ENCODE data around the gene GPR39. TPM values are rescaled to one million over a fixed set of nuclear protein-coding genes. Genes with fewer than 3 reads are reported as not detected.

Gene GPR39
- total RNA-seq, 4 donors from 2014 or later = 0.15 TPM; not detected in 3

GRCh38 chr2:132581591-132581990, 165.0 kb downstream of the GPR39 start:
- no peak for TF ChIP-seq POLR2A (IDR thresholded peaks at IDR 0.05)
- TF ChIP-seq, protein P1, sequence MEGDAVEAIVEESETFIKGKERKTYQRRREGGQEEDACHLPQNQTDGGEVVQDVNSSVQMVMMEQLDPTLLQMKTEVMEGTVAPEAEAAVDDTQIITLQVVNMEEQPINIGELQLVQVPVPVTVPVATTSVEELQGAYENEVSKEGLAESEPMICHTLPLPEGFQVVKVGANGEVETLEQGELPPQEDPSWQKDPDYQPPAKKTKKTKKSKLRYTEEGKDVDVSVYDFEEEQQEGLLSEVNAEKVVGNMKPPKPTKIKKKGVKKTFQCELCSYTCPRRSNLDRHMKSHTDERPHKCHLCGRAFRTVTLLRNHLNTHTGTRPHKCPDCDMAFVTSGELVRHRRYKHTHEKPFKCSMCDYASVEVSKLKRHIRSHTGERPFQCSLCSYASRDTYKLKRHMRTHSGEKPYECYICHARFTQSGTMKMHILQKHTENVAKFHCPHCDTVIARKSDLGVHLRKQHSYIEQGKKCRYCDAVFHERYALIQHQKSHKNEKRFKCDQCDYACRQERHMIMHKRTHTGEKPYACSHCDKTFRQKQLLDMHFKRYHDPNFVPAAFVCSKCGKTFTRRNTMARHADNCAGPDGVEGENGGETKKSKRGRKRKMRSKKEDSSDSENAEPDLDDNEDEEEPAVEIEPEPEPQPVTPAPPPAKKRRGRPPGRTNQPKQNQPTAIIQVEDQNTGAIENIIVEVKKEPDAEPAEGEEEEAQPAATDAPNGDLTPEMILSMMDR (IDR thresholded peaks at IDR 0.05 in 4 of 5, conservative IDR thresholded peaks at IDR 0.05 in 1 of 5) = no peak
- Histone ChIP-seq H3K36me3 (no peaks in the 10 kb centered on the region), H3K4me3 (no peak overlapping the region), H3K9me3 (no peaks in the 10 kb centered on the region), H3K27ac (no peak overlapping the region), H3K27me3 (no peaks in the 10 kb centered on the region), H3K4me1 (no peaks in the 10 kb centered on the region)
- ATAC-seq (no peak), DNase-seq (no peak)
- in situ Hi-C loops (cut with MboI; ENCODE audit: low sequenced_read_pairs in 4 of 4) = no loop called here
- intact Hi-C loops (cut with DNase I; ENCODE audit: low total_unique reads) = no loop called here

GRCh38 chr2:132581991-132582738, 165.6 kb downstream of the GPR39 start:
- DNase-seq (no peak), ATAC-seq (no peak)
- Histone ChIP-seq H3K4me1 (no peaks in the 10 kb centered on the region), H3K27me3 (no peaks in the 10 kb centered on the region), H3K36me3 (no peaks in the 10 kb centered on the region), H3K9me3 (no peaks in the 10 kb centered on the region), H3K4me3 (no peak overlapping the region), H3K27ac (no peak overlapping the region)
- intact Hi-C loops (cut with DNase I; ENCODE audit: low total_unique reads) (no loop called here), in situ Hi-C loops (cut with MboI; ENCODE audit: low sequenced_read_pairs in 4 of 4) (no loop called here)
- TF ChIP-seq, protein P1 (IDR thresholded peaks at IDR 0.05 in 4 of 5, conservative IDR thresholded peaks at IDR 0.05 in 1 of 5) = no peak
- no peak for TF ChIP-seq POLR2A (IDR thresholded peaks at IDR 0.05)

- Histone ChIP-seq H3K4me1 (no peaks in the 10 kb centered on the region), H3K36me3 (no peaks in the 10 kb centered on the region), H3K4me3 (no peak overlapping the region), H3K27me3 (no peaks in the 10 kb centered on the region), H3K27ac (no peak overlapping the region), H3K9me3 (no peaks in the 10 kb centered on the region)
- intact Hi-C loops (cut with DNase I; ENCODE audit: low total_unique reads) (no loop called here), in situ Hi-C loops (cut with MboI; ENCODE audit: low sequenced_read_pairs in 4 of 4) (no loop called here)
- DNase-seq = no peak
- TF ChIP-seq, protein P1 (IDR thresholded peaks at IDR 0.05 in 4 of 5, conservative IDR thresholded peaks at IDR 0.05 in 1 of 5) = no peak
- no peak for TF ChIP-seq POLR2A (IDR thresholded peaks at IDR 0.05)
- no peak for ATAC-seq
These were observed 167.2 kb downstream of the GPR39 start for GRCh38 chr2:132583666-132584360.

DNA sequence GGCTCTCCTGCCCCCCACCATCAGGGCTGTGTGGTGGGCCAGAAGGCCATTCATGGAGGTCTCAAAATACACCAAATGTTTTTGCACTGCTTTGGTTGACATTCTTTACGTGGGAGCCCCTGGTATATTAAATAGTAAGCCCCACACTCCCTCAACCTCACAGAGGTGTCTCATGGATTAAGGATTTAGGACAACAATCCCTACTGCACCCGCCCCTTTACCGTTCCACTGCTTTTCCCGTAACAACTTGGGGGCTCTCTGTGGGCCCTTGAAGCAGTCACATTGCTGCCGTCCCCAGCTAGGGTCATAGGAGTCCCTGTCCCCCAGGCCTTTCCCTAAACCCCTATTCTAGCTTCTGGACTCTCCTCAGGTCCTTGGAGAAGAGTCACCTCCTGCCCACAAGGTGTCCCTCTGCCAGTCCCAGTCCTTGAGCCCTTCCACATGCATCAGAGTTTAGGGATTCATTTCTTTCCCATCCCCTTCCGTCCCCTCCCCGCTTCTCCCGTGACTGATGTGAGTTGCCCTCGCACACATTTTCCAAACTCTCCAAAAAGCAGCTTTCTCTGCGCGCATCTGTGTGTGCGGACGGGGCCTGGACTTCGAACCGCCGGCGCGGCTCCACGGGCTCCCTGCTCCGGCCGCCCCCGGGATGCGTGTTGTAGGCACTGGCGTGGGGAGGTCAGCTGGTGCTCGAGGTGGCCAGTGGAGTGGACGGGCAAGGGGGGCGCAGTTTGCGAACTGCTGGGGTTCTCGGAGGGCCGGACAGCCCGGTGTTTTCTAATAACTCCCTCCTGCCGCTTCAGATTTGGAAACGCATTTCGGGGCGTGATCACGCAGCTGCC, 168.6 kb downstream of the GPR39 start:
- no peaks in the 10 kb centered on the region for H3K27me3 ChIP-seq
- intact Hi-C loops (cut with DNase I; ENCODE audit: low total_unique reads) = no loop called here
- TF ChIP-seq, protein P1 (IDR thresholded peaks at IDR 0.05 in 4 of 5, conservative IDR thresholded peaks at IDR 0.05 in 1 of 5) = no peak
- no peak for TF ChIP-seq POLR2A (IDR thresholded peaks at IDR 0.05)

More for the DNA sequence above, 168.6 kb downstream of the GPR39 start:
- Histone ChIP-seq H3K4me3 (no peak overlapping the region), H3K36me3 (no peaks in the 10 kb centered on the region), H3K27ac (no peak overlapping the region), H3K4me1 (no peaks in the 10 kb centered on the region), H3K9me3 (no peaks in the 10 kb centered on the region)
- ATAC-seq = no peak
- in situ Hi-C loops (cut with MboI; ENCODE audit: low sequenced_read_pairs in 4 of 4) = no loop called here
- DNase-seq = no peak

Data from gastrocnemius medialis (tissue), 4 donors.